HG03457 (cell line): Measurements from ENCODE around the gene FUCA2.
"Not testable (repeated sequence)": the region's sequence is repeated elsewhere in the genome, so short reads cannot be mapped to it uniquely, and the experiment has no call there.

Source experiments
- ATAC-seq: cut with Tn5 transposase; IDR thresholded peaks from one replicate; pipeline ENCODE4 v1.9.1; 2021; ENCODE audit warnings: moderate number of reproducible peaks; ENCODE audit not compliant: unreplicated experiment

FUCA2 gene

GRCh38 chr6:143501851-143502250 is 9.7 kb downstream of the FUCA2 start:
- ATAC-seq: no peak

GRCh38 chr6:143498428-143498827 is 13.1 kb downstream of the FUCA2 start:
- no peak for ATAC-seq

- ATAC-seq: no peak
These were observed 14.5 kb downstream of the FUCA2 start for GRCh38 chr6:143496974-143497373.

DNA sequence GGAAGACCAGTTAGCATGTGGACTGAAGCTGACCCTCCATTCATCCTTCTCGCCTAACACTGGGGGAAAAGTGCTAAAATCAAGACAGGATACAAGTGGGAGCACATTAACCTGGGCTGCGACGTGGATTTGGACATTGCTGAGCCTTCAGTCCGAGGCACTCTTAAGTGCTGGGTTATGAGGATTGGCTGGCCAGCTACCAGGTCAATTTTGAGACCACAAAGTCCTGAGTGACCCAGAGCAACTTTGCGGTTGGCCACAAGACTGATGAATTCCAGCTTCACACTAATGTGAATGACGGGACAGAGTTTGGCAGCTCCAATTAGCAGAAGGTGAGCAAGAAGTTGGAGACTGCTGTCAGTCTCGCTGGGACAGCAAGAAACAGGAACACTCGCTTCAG is 20.7 kb downstream of the FUCA2 start:
- no peak for ATAC-seq

DNA sequence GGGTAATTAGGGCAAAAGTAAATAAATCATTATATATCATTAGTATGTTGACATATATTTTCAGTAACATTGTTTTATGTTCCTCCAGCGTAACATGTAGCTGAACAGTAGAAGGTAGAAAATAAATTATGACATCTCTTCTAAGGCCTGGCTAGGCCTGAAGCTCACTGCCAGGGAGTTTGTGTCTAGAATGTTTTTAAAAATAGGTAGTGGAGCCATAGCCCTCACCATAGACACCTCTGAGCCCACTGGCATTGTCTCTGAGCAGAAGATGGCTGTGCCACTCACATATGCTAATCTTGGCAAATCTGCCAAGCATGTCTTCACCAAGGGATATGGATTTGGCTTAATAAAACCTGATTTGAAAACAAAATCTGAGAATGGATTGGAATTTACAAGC is 21.3 kb downstream of the FUCA2 start:
- ATAC-seq: no peak

DNA sequence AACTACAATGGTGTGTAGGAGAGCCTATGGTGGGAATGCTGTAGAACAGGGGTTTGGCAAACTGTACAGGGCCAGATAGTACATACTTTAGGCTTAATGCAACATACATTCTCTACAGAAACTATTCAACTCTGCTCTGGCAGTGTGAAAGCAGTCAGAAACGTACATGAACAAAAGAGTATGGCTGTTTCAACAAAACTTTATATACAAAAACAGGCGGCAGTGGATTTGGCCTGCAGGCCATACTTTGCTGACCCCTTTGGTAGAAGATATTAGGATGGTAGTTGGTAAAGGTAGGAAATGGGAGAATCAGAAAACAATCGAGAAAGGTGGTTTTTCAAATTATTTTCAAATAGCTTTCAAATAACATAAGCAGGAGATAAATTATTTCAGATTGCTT is 24.8 kb downstream of the FUCA2 start:
- ATAC-seq: no peak

DNA sequence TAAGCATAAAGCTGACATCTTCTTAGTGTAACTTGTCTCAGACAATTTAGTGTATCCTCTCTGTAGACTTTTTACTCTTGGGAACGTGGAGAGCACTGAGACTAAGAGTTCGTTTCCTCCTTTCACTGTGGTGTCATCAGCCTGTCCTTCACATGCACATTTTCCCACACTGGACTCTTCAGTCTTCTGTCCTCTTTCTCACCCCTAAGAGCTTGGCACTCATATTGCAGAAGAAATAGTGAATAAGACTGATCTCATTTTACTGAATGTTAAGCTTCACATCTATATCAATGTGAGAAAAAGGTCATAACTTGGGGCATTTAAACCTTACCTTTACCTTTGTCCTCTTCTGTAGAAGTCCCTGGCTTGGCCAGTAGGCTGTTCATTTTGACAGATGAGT is 25.6 kb downstream of the FUCA2 start:
- ATAC-seq: no peak

- no peak for ATAC-seq
These were observed 28.9 kb downstream of the FUCA2 start for GRCh38 chr6:143482593-143482992.

DNA sequence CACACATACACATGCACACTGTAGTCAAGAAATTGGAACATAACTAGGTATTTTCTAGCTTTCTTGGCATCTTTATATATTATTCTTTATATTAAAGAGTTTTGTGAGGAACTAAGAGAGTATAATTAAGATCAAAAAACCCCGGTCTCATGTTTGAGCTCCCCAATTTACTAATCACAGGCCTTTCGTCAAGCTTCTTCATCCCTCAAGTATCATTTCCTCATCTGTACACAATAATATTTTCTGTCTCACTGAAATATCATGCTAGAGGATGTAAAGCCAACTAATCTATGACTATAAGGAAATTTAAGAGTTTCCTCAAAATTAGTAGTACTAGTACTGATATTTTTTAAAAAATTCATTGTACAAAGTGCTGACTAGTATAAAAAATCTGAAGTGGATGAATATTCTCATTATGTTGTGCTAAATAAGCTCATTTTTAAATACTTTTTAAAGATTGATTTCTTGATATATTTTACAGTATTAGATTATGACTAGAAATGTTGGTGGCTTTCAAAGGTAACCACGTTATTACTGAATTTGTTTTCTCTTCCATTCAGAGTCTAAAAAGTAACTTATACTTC is 32.9 kb downstream of the FUCA2 start:
- ATAC-seq: no peak

DNA sequence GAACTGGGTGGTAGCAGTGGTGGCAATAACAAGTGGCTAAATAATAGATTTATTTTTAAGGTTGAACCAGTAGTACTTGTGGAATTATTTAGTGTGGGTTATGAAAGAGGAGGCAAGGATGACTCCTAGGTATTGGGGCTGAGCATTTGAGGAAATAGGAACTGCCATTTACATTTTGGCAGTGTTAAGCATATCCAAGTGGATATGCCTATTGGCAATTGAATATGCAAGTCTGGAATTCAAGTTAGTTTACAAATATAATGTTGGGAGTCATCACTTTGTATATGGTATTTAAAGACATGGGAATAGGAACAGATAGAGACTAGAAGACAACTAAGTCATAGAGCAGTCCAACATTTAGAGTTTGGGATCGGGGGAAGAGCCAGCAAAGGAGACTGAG is 35.0 kb downstream of the FUCA2 start:
- no peak for ATAC-seq

DNA sequence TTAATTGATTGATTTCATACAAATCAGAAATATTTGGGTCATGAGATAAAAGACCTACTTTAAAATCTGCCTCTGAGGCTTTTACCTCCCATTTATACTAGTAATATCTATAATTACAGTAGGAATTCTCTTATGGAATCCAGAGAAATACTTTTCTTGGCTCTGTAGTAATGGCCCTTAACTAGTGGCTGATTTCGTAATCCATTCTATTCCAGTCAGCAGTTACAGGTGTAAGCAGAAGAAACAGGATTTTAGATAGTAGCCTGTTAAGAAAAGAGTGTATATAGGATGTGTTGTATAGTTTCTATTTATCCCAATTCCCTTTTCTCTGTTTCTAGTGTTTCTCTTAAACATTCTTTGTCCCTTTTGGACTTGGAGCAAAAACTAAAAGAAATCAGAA is 39.7 kb downstream of the FUCA2 start:
- ATAC-seq: no peak

- ATAC-seq: not testable (repeated sequence)
These were observed 42.7 kb downstream of the FUCA2 start for GRCh38 chr6:143468823-143469222.

- no peak for ATAC-seq
These were observed 43.5 kb downstream of the FUCA2 start for GRCh38 chr6:143468026-143468425.

- ATAC-seq: no peak
These were observed 46.0 kb downstream of the FUCA2 start for GRCh38 chr6:143465546-143465945.

- no peak for ATAC-seq
These were observed 53.8 kb downstream of the FUCA2 start for GRCh38 chr6:143457563-143458359.

DNA sequence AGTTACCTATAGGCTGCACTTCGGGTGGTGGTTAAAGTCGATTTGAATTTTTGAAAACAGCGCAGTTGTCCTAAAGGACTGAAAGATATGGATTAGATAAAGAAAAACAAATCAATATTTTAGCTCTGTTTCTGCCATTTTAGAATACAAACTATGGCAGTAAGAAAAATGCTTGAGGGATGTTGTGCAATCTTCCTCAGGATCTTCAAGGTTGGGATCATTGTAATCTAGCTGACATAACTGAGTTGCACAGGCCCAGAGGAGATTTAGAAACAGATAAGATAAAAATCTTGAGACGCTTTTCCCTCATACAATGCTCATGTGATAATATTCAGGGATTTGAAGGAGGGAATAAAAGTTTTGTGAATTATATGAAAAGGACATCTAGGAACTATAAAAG is 60.0 kb downstream of the FUCA2 start:
- no peak for ATAC-seq

GRCh38 chr6:143450453-143451371 is 60.8 kb downstream of the FUCA2 start, which contains the start of the genes ADAT2 and PEX3:
Gene ADAT2 (minus strand): TSS chr6:143450695. CDS start chr6:143450658, 37 bp downstream.
Gene PEX3 (plus strand): TSS chr6:143450805. CDS start chr6:143451043, 238 bp downstream.
- ATAC-seq: peak; percentile 92

- ATAC-seq: peak; percentile 8
These were observed 61.6 kb downstream of the FUCA2 start for GRCh38 chr6:143449714-143450452.

DNA sequence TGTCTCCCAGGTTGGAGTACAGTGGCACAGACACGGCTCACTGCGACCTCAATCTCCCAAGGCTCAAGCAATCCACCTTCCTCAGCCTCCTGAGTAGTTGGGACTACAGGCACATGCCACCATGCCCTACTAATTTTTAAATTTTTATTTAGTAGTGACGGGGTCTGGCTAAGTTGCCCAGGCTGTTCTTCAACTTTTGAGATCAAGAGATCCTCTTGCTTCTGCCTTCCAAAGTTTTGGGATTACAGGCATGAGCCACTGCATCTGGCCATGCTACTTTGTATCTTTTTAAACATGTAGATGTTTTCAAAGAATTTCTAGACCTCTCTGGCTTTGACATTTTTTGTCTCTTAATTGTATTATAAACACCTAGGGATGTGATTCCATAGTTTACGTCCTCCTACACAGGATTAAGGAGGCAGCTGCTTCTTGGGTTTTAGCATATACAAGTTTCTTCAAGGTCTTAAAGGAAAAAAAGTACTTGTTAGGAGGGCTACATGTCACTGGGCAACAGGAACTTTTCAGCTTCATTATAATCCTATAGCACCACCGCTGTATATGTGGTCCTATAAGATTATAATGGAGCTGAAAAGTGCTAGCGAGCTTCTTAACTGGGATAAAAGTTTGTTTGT is 62.3 kb downstream of the FUCA2 start:
- ATAC-seq: no peak

DNA sequence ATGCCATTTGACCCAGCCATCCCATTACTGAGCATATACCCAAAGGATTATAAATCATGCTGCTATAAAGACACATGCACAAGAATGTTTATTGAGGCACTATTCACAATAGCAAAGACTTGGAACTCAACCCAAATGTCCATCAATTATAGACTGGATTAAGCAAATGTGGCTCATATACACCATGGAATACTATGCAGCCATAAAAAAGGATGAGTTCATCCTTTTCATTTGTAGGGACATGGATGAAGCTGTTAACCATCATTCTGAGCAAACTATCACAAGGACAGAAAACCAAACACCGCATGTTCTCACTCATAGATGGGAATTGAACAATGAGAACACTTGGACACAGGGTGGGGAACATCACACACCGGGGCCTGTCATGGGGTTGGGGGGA is 63.7 kb downstream of the FUCA2 start:
- ATAC-seq: not testable (repeated sequence)
